HG03378 (cell line): ENCODE results near the gene TMEM52B.

Source experiments
- ATAC-seq: cut with Tn5 transposase; IDR thresholded peaks from one replicate; pipeline ENCODE4 v1.9.1; 2021; ENCODE audit warnings: mild to moderate bottlenecking, moderate library complexity; ENCODE audit not compliant: unreplicated experiment

The TMEM52B gene

GRCh38 chr12:10238526-10238925 is 59.7 kb downstream of the TMEM52B start:
- no peak for ATAC-seq

GRCh38 chr12:10241290-10241689 is 62.5 kb downstream of the TMEM52B start:
- no peak for ATAC-seq
